GM21447 (cell line): ENCODE results near the gene SMARCA2.

Experiments
- ATAC-seq: cut with Tn5 transposase; IDR thresholded peaks from one replicate; pipeline ENCODE4 v1.9.1; 2021; ENCODE audit not compliant: unreplicated experiment

Gene SMARCA2

GRCh38 chr9:2164268-2164667, 149.1 kb downstream of the SMARCA2 start:
- ATAC-seq, result no peak

GRCh38 chr9:2166203-2166602, 151.1 kb downstream of the SMARCA2 start:
- no peak for ATAC-seq

GRCh38 chr9:2169035-2169434, 153.9 kb downstream of the SMARCA2 start:
- no peak for ATAC-seq

GRCh38 chr9:2170722-2171121, 155.6 kb downstream of the SMARCA2 start:
- ATAC-seq, result no peak

GRCh38 chr9:2173170-2173569, 158.0 kb downstream of the SMARCA2 start:
- no peak for ATAC-seq

GRCh38 chr9:2173861-2174260, 158.7 kb downstream of the SMARCA2 start:
- no peak for ATAC-seq

- no peak for ATAC-seq
These were observed 159.2 kb downstream of the SMARCA2 start for GRCh38 chr9:2174306-2174705.

- no peak for ATAC-seq
These were observed 159.8 kb downstream of the SMARCA2 start for GRCh38 chr9:2174911-2175310.

GRCh38 chr9:2177121-2177520, 162.0 kb downstream of the SMARCA2 start:
- ATAC-seq, result no peak

- ATAC-seq, result no peak
These were observed 163.0 kb downstream of the SMARCA2 start for GRCh38 chr9:2178034-2178734.

GRCh38 chr9:2179567-2179966, 164.4 kb downstream of the SMARCA2 start:
- no peak for ATAC-seq

GRCh38 chr9:2180154-2180553, 165.0 kb downstream of the SMARCA2 start:
- no peak for ATAC-seq

- no peak for ATAC-seq
These were observed 165.6 kb downstream of the SMARCA2 start for GRCh38 chr9:2180704-2181103.

- no peak for ATAC-seq
These were observed 166.6 kb downstream of the SMARCA2 start for GRCh38 chr9:2181792-2182191.

GRCh38 chr9:2190939-2191608, 175.9 kb downstream of the SMARCA2 start:
- ATAC-seq, result no peak

GRCh38 chr9:2191609-2191972, 176.4 kb downstream of the SMARCA2 start:
- ATAC-seq, result no peak

GRCh38 chr9:2192356-2192979, 177.3 kb downstream of the SMARCA2 start:
- no peak for ATAC-seq

- no peak for ATAC-seq
These were observed 178.4 kb downstream of the SMARCA2 start for GRCh38 chr9:2193552-2193951.

GRCh38 chr9:2195211-2195610, 180.1 kb downstream of the SMARCA2 start:
- no peak for ATAC-seq

- no peak for ATAC-seq
These were observed 181.6 kb downstream of the SMARCA2 start for GRCh38 chr9:2196757-2197156.

GRCh38 chr9:2198956-2199635, 183.9 kb downstream of the SMARCA2 start:
- no peak for ATAC-seq
